ENCODE results near the gene HARS1.
"Not testable (repeated sequence)": the region's sequence is repeated elsewhere in the genome, so short reads cannot be mapped to it uniquely, and the experiment has no call there.

The HARS1 gene

GRCh38 chr5:140632366-140633020 lies 58.7 kb downstream of the HARS1 start:
- no peak for FAIRE-seq

- FAIRE-seq, result no peak
Observed at GRCh38 chr5:140631831-140632365, 59.3 kb downstream of the HARS1 start.

GRCh38 chr5:140631036-140631417 lies 60.1 kb downstream of the HARS1 start:
- no peak for FAIRE-seq

GRCh38 chr5:140630292-140631035 lies 60.7 kb downstream of the HARS1 start:
- no peak for FAIRE-seq

- no peak for FAIRE-seq
Observed at GRCh38 chr5:140628711-140629110, 62.5 kb downstream of the HARS1 start.

- FAIRE-seq, result no peak
Observed at GRCh38 chr5:140627972-140628371, 63.2 kb downstream of the HARS1 start.

GRCh38 chr5:140624886-140625285 lies 66.3 kb downstream of the HARS1 start:
- not testable (repeated sequence) for FAIRE-seq
